Measurements from ENCODE around the gene PRR5L.

PRR5L gene

DNA sequence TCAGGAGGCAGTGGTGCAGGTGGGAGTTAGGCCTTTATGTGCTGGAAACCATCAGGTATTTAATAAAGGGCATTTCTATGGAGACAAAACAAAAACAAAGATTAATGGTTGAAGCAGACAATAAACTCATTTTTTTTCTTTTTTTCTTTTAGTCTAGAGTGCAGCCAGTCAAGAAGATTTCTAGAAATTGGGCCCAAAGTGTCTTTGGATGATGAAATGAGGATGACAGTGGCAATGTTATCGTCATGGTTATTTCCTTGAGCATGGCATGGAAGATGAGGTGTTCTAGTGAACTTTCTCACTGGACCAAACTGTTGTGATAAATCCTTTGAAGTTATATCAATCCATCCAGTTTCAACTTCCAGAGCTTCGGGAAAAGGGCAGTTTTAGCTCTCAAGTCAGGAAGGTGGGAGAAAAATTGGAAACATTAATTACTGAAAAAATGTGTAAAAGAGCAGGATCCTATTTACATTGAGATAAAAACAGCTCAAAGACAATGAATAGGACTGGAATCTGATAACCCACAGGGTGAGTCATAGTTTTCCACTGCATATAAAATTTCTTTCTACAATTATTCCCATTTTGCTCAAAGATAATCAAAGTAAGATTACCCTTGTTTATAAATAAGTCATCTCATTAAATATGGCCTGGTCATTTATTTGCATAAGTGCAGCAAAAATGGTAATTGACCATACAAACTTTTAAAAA is 33.0 kb downstream of the PRR5L start:
- DNase-seq (ENCODE audit: low spot score), result no peak
- TF ChIP-seq, protein P1, sequence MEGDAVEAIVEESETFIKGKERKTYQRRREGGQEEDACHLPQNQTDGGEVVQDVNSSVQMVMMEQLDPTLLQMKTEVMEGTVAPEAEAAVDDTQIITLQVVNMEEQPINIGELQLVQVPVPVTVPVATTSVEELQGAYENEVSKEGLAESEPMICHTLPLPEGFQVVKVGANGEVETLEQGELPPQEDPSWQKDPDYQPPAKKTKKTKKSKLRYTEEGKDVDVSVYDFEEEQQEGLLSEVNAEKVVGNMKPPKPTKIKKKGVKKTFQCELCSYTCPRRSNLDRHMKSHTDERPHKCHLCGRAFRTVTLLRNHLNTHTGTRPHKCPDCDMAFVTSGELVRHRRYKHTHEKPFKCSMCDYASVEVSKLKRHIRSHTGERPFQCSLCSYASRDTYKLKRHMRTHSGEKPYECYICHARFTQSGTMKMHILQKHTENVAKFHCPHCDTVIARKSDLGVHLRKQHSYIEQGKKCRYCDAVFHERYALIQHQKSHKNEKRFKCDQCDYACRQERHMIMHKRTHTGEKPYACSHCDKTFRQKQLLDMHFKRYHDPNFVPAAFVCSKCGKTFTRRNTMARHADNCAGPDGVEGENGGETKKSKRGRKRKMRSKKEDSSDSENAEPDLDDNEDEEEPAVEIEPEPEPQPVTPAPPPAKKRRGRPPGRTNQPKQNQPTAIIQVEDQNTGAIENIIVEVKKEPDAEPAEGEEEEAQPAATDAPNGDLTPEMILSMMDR (IDR thresholded peaks at IDR 0.05; ENCODE audit: extremely low read depth, missing control alignments), result no peak

DNA sequence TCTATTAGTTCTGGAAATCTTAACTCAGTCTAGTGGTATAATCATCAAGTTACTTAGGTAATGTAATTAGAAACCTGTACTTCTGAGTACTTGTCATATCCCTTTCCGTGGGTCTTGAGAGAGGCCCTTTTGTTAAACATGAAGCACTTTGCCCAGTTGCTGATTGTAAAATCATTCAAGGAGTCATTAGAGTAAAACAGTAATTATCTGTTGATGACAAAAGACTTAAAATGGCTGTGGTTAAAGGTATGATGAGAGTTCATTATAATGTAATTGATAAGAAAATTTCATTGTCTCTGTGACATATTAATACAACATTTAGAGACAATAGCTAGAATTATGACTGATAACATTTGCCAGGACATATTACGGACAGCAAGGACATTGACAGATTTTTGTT is 34.3 kb downstream of the PRR5L start:
- TF ChIP-seq, protein P1 (IDR thresholded peaks at IDR 0.05; ENCODE audit: extremely low read depth, missing control alignments), result no peak
- DNase-seq (ENCODE audit: low spot score), result no peak

- DNase-seq (ENCODE audit: low spot score), result no peak
- TF ChIP-seq, protein P1 (IDR thresholded peaks at IDR 0.05; ENCODE audit: extremely low read depth, missing control alignments), result no peak
These were observed 37.4 kb downstream of the PRR5L start for GRCh38 chr11:36333468-36333867.

DNA sequence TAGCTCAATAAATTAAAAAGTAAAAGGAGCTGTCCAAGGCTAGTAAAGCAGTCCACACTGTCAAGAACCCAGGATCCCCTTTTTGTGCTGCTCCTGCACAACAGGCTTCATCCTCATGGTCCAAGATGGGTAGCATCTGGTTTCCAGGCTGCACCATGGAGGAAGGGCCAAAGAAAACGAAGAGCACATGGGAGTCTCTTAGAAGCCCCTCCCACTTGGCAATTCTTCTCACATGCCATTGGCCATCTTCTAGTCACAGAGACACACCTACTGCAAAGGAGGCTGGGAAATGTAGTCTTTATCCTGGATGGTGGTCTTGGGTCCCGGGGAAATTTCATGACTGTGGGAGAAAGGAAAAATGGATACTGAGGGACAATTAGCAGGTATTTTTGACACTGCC is 37.8 kb downstream of the PRR5L start:
- TF ChIP-seq, protein P1 (IDR thresholded peaks at IDR 0.05; ENCODE audit: extremely low read depth, missing control alignments), result no peak
- DNase-seq (ENCODE audit: low spot score), result no peak

DNA sequence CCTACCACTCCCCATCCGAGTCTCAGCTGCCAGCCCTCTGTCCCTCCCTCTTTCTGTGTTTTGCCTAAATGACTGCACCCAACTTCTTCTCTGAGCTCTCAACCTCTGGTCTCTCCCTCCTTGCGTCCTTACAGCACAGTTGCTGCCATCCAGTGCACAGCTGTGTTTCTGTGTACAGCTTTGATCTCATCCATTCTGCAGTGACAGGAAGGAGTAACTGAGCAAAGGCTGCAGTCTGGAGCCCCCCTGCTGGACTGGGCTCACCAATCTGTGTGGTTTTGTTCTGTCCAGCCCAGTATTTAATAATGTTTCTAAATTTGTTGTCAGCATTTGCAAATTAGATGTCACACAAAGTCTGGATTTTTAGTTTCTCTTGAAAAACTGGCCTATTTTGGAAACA is 43.8 kb downstream of the PRR5L start:
- no peak for DNase-seq (ENCODE audit: low spot score)
- TF ChIP-seq, protein P1 (IDR thresholded peaks at IDR 0.05; ENCODE audit: extremely low read depth, missing control alignments), result no peak

- TF ChIP-seq, protein P1 (IDR thresholded peaks at IDR 0.05; ENCODE audit: extremely low read depth, missing control alignments), result no peak
- no peak for DNase-seq (ENCODE audit: low spot score)
These were observed 44.8 kb downstream of the PRR5L start for GRCh38 chr11:36340897-36341296.

GRCh38 chr11:36341915-36342314 is 45.8 kb downstream of the PRR5L start:
- TF ChIP-seq, protein P1 (IDR thresholded peaks at IDR 0.05; ENCODE audit: extremely low read depth, missing control alignments), result no peak
- DNase-seq (ENCODE audit: low spot score), result no peak

Data from GM20000 (cell line).